Fibroblast of pulmonary artery (primary cell): Measurements from ENCODE around the gene NEUROD4.
"Not testable (repeated sequence)": the region's sequence is repeated elsewhere in the genome, so short reads cannot be mapped to it uniquely, and the experiment has no call there.

ENCODE experiments used
- DNase-seq: peaks from one replicate; pipeline ENCODE4 v3.0.0-alpha.2; 2010; ENCODE audit warnings: low read depth
- H3K4me3 ChIP-seq: replicated peaks from 2 replicates; pipeline ENCODE4 v1.5.1; 2011; ENCODE audit warnings: low read depth, mild to moderate bottlenecking, control low read depth, low read length, moderate library complexity
- CTCF ChIP-seq: IDR thresholded peaks from 2 replicates; pipeline ENCODE4 v1.5.1; 2011; ENCODE audit warnings: mild to moderate bottlenecking, control low read depth, low read length, inconsistent platforms; ENCODE audit errors: missing control alignments

The NEUROD4 gene

GRCh38 chr12:54977857-54978256 is 41.9 kb upstream of the NEUROD4 start:
- no peak for DNase-seq
- TF ChIP-seq CTCF: no peak

GRCh38 chr12:54980341-54980740 is 39.4 kb upstream of the NEUROD4 start:
- no peak for DNase-seq
- H3K4me3 ChIP-seq: no peak overlapping the region
- TF ChIP-seq CTCF: no peak

More at GRCh38 chr12:54977857-54978256, 41.9 kb upstream of the NEUROD4 start:
- H3K4me3 ChIP-seq: no peak overlapping the region

GRCh38 chr12:54981796-54982195 is 38.0 kb upstream of the NEUROD4 start:
- no peak for DNase-seq

GRCh38 chr12:54983536-54984101 is 36.2 kb upstream of the NEUROD4 start:
- no peak for TF ChIP-seq CTCF
- DNase-seq: no peak
- H3K4me3 ChIP-seq: no peak overlapping the region

More at GRCh38 chr12:54981796-54982195, 38.0 kb upstream of the NEUROD4 start:
- H3K4me3 ChIP-seq: no peak overlapping the region
- TF ChIP-seq CTCF: no peak

GRCh38 chr12:54984658-54985376 is 35.0 kb upstream of the NEUROD4 start, which contains the start of gene TESPA1:
TSS of gene TESPA1 (minus strand) at chr12:54984762. CDS start at chr12:54974562, 10,200 bp downstream.
- DNase-seq: no peak
- TF ChIP-seq CTCF: no peak
- no peak within 1 kb of the TSS for H3K4me3 ChIP-seq

- H3K4me3 ChIP-seq, DNase-seq: not testable (repeated sequence)
Observed at GRCh38 chr12:54986773-54987172, 33.0 kb upstream of the NEUROD4 start.

GRCh38 chr12:54987611-54988231 is 32.1 kb upstream of the NEUROD4 start:
- no peak for TF ChIP-seq CTCF
- no peak for DNase-seq
- H3K4me3 ChIP-seq: no peak overlapping the region
